ENCODE results near the gene FGD2.

Gene FGD2

DNA sequence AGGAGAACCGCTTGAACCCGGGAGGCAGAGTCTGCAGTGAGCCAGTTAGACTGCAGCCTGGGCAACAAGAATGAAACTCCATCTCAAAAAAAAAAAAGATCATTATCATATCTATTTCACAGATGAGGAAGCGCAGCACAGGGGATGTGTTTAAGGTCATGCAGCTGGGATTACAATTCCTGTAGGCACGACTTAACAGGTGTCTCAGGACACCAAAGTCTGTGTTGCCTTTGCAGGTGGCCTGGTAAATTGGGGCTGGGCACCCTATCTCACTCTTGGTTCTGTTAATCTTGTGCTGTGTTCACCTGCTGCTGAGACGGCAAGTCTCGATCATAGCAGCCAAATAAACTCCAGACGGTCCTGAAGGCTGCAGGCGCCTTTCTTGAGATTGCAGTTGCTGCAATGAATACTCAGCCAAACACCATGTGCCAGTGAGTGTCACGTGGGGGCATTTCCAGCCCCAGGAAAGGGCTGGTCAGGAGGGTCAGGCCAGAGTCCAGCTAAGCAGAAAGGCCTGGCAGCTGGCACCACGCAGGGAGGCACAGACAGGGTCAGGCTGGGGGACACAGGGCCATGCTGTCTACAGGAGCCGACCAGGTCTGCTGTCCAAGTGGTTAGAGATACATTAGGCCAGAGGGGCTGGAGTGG is 55.8 kb downstream of the FGD2 start:
- DNase-seq = no peak

- DNase-seq = no peak
Measured at GRCh38 chr6:37062424-37062823, 57.0 kb downstream of the FGD2 start.

- DNase-seq = no peak
Measured at GRCh38 chr6:37068356-37069270, 63.2 kb downstream of the FGD2 start.

GRCh38 chr6:37069639-37070038 is 64.2 kb downstream of the FGD2 start:
- DNase-seq = no peak

DNA sequence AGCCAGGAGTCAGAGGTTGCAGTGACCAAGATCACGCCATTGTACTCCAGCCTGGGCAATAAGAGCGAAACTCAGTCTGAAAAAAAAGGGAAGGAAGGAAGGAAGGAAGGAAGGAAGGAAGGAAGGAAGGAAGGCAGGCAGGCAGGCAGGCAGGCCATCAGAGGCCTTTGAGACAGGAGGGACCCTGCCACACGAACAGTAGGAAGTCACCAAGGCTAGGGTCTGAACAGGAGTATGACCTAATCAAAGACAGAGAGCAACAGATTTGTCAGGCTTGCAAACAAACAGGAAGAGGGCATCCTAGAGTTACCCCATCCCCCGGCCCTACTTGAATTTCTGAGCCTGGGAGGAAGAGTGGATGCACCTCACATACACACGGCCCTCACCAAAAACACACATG is 67.1 kb downstream of the FGD2 start:
- no peak for DNase-seq

DNA sequence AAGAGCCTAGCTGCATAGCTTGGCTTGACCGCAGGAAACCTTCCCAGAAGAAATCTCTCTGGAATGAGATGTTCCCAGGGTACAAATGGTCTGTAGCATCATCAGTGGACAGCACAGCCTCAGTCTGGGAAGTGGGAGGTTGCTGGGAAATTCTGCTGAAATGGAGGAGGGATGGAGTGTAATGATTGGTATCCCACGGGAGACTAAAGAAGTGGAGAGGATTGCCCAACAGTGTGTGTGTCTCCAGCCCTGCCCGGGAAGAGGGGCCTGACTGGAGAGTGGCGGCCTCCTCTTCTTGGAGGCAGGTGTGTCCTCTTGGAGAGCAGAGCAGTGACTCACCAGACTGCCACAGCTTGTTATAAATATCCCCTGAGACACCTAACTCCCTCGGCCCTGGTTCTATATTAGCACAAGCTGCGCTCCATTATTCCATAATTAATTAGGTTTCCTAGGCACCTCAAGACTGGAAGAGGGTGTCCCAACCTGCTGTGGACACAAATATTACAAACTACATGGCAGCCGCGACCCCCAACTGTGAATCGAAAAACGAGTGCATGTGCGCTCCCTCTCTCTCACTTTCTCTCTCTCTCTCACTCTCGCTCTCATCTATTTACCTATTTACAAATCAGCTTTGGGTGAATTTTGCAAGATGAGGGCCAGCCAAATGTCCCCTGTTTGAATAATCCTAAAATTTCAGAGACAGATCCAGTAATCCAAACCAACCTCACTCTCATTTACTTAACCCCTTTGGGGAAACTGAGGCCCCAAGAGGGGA is 68.8 kb downstream of the FGD2 start:
- DNase-seq = no peak

- no peak for DNase-seq
Measured at GRCh38 chr6:37077191-37077904, 71.9 kb downstream of the FGD2 start.

DNA sequence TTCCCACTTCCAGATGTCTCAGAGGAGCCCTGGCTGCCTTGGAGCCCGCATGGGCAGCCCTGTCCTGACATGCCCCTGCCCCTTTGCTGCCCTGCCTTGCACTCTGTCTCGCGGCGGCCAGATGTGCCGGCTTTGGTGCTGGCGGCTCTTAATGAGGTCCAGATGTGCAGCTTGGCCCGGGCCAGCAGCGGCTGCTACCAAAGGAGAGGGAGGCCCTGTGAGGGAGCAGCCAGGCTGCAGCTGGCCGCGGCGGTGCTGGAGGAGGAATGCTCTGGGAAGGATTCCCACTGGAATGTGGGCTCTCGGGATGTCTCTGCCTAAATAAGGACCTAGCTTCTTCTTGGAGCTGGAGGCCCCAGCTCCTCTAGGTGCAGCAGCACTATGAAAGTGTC is 72.4 kb downstream of the FGD2 start:
- DNase-seq = no peak
